ENCODE results near the gene PGM5. TPM values are rescaled to one million over a fixed set of nuclear protein-coding genes. Genes with fewer than 3 reads are reported as not detected.

PGM5 gene
- total and polyA plus RNA-seq, 2 of the 8 experiments (the other 6 are each of a cell fraction or from before 2014, with no cell fraction given) = not detected

- TF ChIP-seq CHD7 (IDR thresholded peaks at IDR 0.05; ENCODE audit: insufficient replicate concordance, low read length) = no peak
- no peak for TF ChIP-seq TCF12 (IDR thresholded peaks at IDR 0.05; ENCODE audit: low read depth, low read length)
- no peak for TF ChIP-seq PHF8 (conservative IDR thresholded peaks at IDR 0.05; ENCODE audit: low read depth, low read length)
- no peak for TF ChIP-seq NANOG (IDR thresholded peaks at IDR 0.05; ENCODE audit: insufficient read depth, low read depth, low read length, poor library complexity, severe bottlenecking)
- no peak for TF ChIP-seq KDM4A (IDR thresholded peaks at IDR 0.05; ENCODE audit: low read depth, low read length, severe bottlenecking)
- TF ChIP-seq SUZ12 (IDR thresholded peaks at IDR 0.05; ENCODE audit: low read length) = no peak
- TF ChIP-seq TEAD4 (IDR thresholded peaks at IDR 0.05; ENCODE audit: low read depth, low read length) = no peak
These were observed 217.7 kb downstream of the PGM5 start (continued) for GRCh38 chr9:68574150-68574549.
